Measurements from ENCODE around the gene ATXN2L. TPM values are rescaled to one million over a fixed set of nuclear protein-coding genes. Genes with fewer than 3 reads are reported as not detected.

ATXN2L gene
- total and polyA plus RNA-seq, 9 donors, result 36.2 to 143 (median 84.6) TPM

- DNase-seq, result peak; percentile 97 to 98 (median 97)
- Histone ChIP-seq H3K27ac (peak within 1 kb of the TSS; percentile 82 to 83), H3K9me3 (no peaks in the 10 kb centered on the region), H3K27me3 (no peaks in the 10 kb centered on the region), H3K36me3 (no peaks in the 10 kb centered on the region), H3K4me1 (ENCODE audit: insufficient read depth) (peaks cover 2% of the 10 kb centered on the region), H3K4me3 (peak within 1 kb of the TSS; percentile 99)
- intact Hi-C loops (cut with DNase I), result loop anchor here in 2 of 4 donors (2.0 kb wide), 1 partner anchor 16 kb away; the partner anchor contains the start of gene SH2B1 (in 2 of the 2)
- 0 to 1% (median 0%) methylated on average over 61 to 73 of the region's 73 CpGs for WGBS, 3 donors
- TF ChIP-seq EP300 (IDR thresholded peaks at IDR 0.05) (no peak), CTCF (IDR thresholded peaks at IDR 0.05) (peak; percentile 56 to 93 (median 82)), POLR2A (IDR thresholded peaks at IDR 0.05) (peak; percentile 22)
Observed at GRCh38 chr16:28846080-28846932, 23.5 kb downstream of the ATXN2L start, which contains the start of gene TUFM. Gene TUFM, minus strand, starts transcription at chr16:28846348. Its CDS starts 79 bp downstream, at chr16:28846269.

GRCh38 chr16:28846933-28847273 lies 24.1 kb downstream of the ATXN2L start:
- Histone ChIP-seq H3K27me3 (no peaks in the 10 kb centered on the region), H3K4me3 (peak overlapping the region; percentile 99), H3K27ac (peak overlapping the region; percentile 82 to 83), H3K9me3 (no peaks in the 10 kb centered on the region), H3K4me1 (ENCODE audit: insufficient read depth) (peaks cover 2% of the 10 kb centered on the region), H3K36me3 (no peaks in the 10 kb centered on the region)
- WGBS, 3 donors, result 3 to 4% (median 3%) methylated on average over 5 of the region's 5 CpGs
- TF ChIP-seq POLR2A (IDR thresholded peaks at IDR 0.05) (no peak), EP300 (IDR thresholded peaks at IDR 0.05) (no peak), CTCF (IDR thresholded peaks at IDR 0.05) (no peak)
- peak in 2 of 5 donors; percentile 19 to 45 for DNase-seq
- intact Hi-C loops (cut with DNase I), result loop anchor here in 2 of 4 donors (2.0 kb wide), 1 partner anchor 16 kb away; the partner anchor contains the start of gene SH2B1 (in 2 of the 2)

- no peak for TF ChIP-seq CTCF (IDR thresholded peaks at IDR 0.05)
- Histone ChIP-seq H3K4me3 (no peak overlapping the region), H3K4me1 (ENCODE audit: insufficient read depth) (peaks cover 2% of the 10 kb centered on the region), H3K27ac (no peak overlapping the region), H3K27me3 (no peaks in the 10 kb centered on the region), H3K36me3 (no peaks in the 10 kb centered on the region), H3K9me3 (no peaks in the 10 kb centered on the region)
- WGBS, 3 donors, result 89 to 91% (median 90%) methylated on average over 8 of the region's 8 CpGs
- intact Hi-C loops (cut with DNase I), result no loop called here
- no peak for DNase-seq
Observed at GRCh38 chr16:28858421-28858820, 35.6 kb downstream of the ATXN2L start.

- H3K36me3 ChIP-seq, result no peaks in the 10 kb centered on the region
- H3K27ac ChIP-seq, result no peak overlapping the region
- TF ChIP-seq CTCF (IDR thresholded peaks at IDR 0.05) (no peak), EP300 (IDR thresholded peaks at IDR 0.05) (no peak), POLR2A (IDR thresholded peaks at IDR 0.05) (no peak)
- 70 to 87% (median 73%) methylated on average over 4 of the region's 4 CpGs for whole genome bisulfite sequencing, 3 donors
- DNase-seq, result no peak
- intact Hi-C loops (cut with DNase I), result no loop called here
- no peaks in the 10 kb centered on the region for H3K9me3 ChIP-seq
- H3K4me1 ChIP-seq (ENCODE audit: insufficient read depth), result peaks cover 2% of the 10 kb centered on the region
- no peaks in the 10 kb centered on the region for H3K27me3 ChIP-seq
- H3K4me3 ChIP-seq, result no peak overlapping the region
Observed at GRCh38 chr16:28859326-28859725, 36.5 kb downstream of the ATXN2L start.

Data from ovary (tissue), 9 donors.